Fibroblast of peridontal ligament (primary cell): Measurements from ENCODE around the gene SEC14L2.
"Not testable (repeated sequence)": the region's sequence is repeated elsewhere in the genome, so short reads cannot be mapped to it uniquely, and the experiment has no call there.

ENCODE experiments used
- DNase-seq: peaks from one replicate; pipeline ENCODE4 v3.0.0-alpha.2; 2010; ENCODE audit errors: extremely low read depth

Gene SEC14L2

GRCh38 chr22:30455075-30455840, 58.4 kb downstream of the SEC14L2 start:
- DNase-seq = no peak

GRCh38 chr22:30457981-30458380, 61.2 kb downstream of the SEC14L2 start:
- no peak for DNase-seq

GRCh38 chr22:30459181-30460052, 62.6 kb downstream of the SEC14L2 start:
- no peak for DNase-seq

GRCh38 chr22:30460147-30460546, 63.3 kb downstream of the SEC14L2 start:
- DNase-seq = no peak

GRCh38 chr22:30460555-30460954, 63.7 kb downstream of the SEC14L2 start:
- DNase-seq = not testable (repeated sequence)

GRCh38 chr22:30469165-30469564, 72.3 kb downstream of the SEC14L2 start:
- DNase-seq = no peak

- DNase-seq = no peak
These were observed 73.8 kb downstream of the SEC14L2 start for GRCh38 chr22:30470655-30471054.

- no peak for DNase-seq
These were observed 74.9 kb downstream of the SEC14L2 start, which contains the start of gene SEC14L3 for GRCh38 chr22:30471616-30472318. SEC14L3 (minus strand) TSS chr22:30472017; CDS start chr22:30471958, 59 bp downstream.

GRCh38 chr22:30472994-30473720, 76.3 kb downstream of the SEC14L2 start:
- no peak for DNase-seq

GRCh38 chr22:30474121-30474520, 77.3 kb downstream of the SEC14L2 start:
- no peak for DNase-seq
